Thoracic aorta (tissue), 2 donors: ENCODE results near the gene AUNIP. TPM values are rescaled to one million over a fixed set of nuclear protein-coding genes. Genes with fewer than 3 reads are reported as not detected.

Source experiments
- ATAC-seq: fragments of 150-250 bp; one replicate; pipeline ENCODE4 v1.8.0; 2017; ENCODE audit warnings: low read depth; ENCODE audit not compliant: insufficient number of reproducible peaks, low FRiP score
- DNase-seq: peaks from one replicate; pipeline ENCODE4 v3.0.0-alpha.2; 2020; ENCODE audit warnings: low spot score
- H3K27ac ChIP-seq, 2 donors: fragments of 200-600 bp; sonication (generic); 1 replicate in 1 of 2; 2 replicates in 1 of 2; pipeline ENCODE4 v1.5.1; 2016; ENCODE audit warnings: mild to moderate bottlenecking in 2 of 2, moderate library complexity in 2 of 2
- H3K27me3 ChIP-seq: fragments of 200-600 bp; sonication (generic); replicated peaks from 2 replicates; pipeline ENCODE4 v1.6.0; 2016; ENCODE audit warnings: mild to moderate bottlenecking; ENCODE audit not compliant: insufficient read depth
- H3K36me3 ChIP-seq: fragments of 200-600 bp; sonication (generic); one replicate; pipeline ENCODE4 v1.5.1; 2016
- H3K4me1 ChIP-seq, 2 donors: fragments of 200-600 bp; sonication (generic); 1 replicate in 1 of 2; 2 replicates in 1 of 2; pipeline versions ENCODE4 v1.5.1 to v1.6.0; 2016; ENCODE audit warnings: low read depth in 2 of 2, mild to moderate bottlenecking in 1 of 2; ENCODE audit not compliant: control insufficient read depth in 1 of 2
- H3K4me3 ChIP-seq: fragments of 200-600 bp; sonication (generic); 2 replicates; pipeline ENCODE4 v1.5.1; 2016; ENCODE audit warnings: mild to moderate bottlenecking
- H3K9me3 ChIP-seq: fragments of 200-600 bp; sonication (generic); 2 replicates; pipeline ENCODE4 v1.5.1; 2016
- total RNA-seq, 2 donors: library from RNA; depleted of rRNA; stranded (reverse); fragments of >200 nt; gene quantifications; one replicate each; pipeline versions ENCODE4 v1.1.0 to v1.2.3, GENCODE V29; 2016
- TF ChIP-seq, protein P1 (sequence below): fragments of 200-600 bp; sonication (generic); IDR thresholded peaks from one replicate; pipeline ENCODE4 v1.5.1; 2019; ENCODE audit warnings: antibody characterized with exemption

The AUNIP gene
- total RNA-seq, 2 donors from 2014 or later, result not detected

DNA sequence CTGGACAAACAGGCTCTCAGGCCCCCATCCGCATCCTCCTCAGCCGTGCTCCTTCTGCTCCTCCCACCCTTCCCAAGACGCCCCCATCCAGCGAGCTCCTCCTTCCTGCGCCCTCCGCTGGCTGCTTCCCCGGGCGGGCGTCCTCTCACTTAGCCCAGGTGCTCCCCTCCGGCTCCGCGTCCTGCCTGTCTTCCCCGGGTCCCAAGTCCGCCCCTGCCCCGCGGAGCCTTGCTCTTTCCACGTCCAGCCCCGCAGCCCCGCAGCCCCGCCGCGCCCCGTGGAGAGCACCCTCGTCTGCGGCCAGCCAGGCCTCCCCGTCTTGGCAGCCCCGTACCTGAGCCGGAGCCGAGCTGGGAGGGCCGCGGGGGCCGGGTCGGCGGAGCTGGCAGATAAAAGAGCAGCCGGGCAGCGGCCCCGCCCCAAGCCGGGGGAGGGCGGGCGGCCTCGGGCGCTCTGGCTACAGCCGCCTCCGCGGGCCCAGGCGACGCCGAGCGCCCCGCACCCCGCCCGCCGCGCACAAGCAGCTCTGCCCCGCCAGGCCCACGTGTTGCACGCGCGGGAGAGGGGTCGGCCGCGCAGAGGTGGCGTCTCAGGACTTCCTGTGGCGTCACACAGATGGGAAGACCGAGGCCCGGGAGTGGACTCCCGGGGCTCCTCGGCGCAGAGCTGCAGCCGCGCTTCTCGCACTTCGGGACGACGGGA, 16.0 kb upstream of the AUNIP start, which contains the start of gene PAQR7:
Gene PAQR7 (minus strand): TSS at position 555 of the 702 bp plus-strand sequence. CDS start 11,869 bp downstream, outside the sequence.
- no peaks in the 10 kb centered on the region for H3K36me3 ChIP-seq
- no peaks in the 10 kb centered on the region for H3K9me3 ChIP-seq
- H3K4me1 ChIP-seq, result peaks cover 3 to 33% of the 10 kb centered on the region in 2 donors
- peak; percentile 43 for ATAC-seq
- no peak for DNase-seq
- TF ChIP-seq, protein P1, sequence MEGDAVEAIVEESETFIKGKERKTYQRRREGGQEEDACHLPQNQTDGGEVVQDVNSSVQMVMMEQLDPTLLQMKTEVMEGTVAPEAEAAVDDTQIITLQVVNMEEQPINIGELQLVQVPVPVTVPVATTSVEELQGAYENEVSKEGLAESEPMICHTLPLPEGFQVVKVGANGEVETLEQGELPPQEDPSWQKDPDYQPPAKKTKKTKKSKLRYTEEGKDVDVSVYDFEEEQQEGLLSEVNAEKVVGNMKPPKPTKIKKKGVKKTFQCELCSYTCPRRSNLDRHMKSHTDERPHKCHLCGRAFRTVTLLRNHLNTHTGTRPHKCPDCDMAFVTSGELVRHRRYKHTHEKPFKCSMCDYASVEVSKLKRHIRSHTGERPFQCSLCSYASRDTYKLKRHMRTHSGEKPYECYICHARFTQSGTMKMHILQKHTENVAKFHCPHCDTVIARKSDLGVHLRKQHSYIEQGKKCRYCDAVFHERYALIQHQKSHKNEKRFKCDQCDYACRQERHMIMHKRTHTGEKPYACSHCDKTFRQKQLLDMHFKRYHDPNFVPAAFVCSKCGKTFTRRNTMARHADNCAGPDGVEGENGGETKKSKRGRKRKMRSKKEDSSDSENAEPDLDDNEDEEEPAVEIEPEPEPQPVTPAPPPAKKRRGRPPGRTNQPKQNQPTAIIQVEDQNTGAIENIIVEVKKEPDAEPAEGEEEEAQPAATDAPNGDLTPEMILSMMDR, result no peak
- peak within 1 kb of the TSS; percentile 64 to 79 for H3K27ac ChIP-seq
- H3K27me3 ChIP-seq, result no peaks in the 10 kb centered on the region
- H3K4me3 ChIP-seq, result peak within 1 kb of the TSS; percentile 86

DNA sequence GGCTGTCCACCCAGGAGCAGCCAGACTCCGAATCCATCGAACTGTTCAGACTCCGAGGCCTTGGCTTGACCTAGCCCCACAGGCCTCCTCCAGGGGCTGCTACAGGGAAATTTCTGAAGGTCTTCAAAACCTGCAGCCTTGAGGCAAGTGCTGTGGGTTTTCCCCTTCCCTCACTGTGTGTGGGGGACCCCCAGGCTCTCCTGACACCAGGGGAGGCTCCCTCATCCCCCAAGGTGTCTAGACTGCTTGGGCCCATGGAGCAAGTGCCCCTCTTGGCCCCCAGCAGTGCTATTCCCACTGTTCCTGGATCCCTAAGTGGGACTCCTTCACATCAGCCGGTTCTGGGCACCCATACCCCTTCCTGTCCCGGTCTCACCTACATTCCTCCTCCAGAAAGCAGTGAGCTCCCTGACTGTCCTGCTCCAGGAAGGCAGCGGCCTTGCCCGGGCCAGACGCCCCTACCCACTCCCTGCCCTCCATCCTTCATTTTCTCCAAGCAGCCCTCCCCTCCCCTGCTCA, 15.4 kb upstream of the AUNIP start:
- DNase-seq, result no peak
- Histone ChIP-seq H3K27ac (peak overlapping the region; percentile 64 to 79), H3K4me3 (peak overlapping the region; percentile 86), H3K36me3 (no peaks in the 10 kb centered on the region), H3K4me1 (peaks cover 3 to 33% of the 10 kb centered on the region in 2 donors), H3K27me3 (no peaks in the 10 kb centered on the region), H3K9me3 (no peaks in the 10 kb centered on the region)
- TF ChIP-seq, protein P1, result no peak
- ATAC-seq, result no peak

DNA sequence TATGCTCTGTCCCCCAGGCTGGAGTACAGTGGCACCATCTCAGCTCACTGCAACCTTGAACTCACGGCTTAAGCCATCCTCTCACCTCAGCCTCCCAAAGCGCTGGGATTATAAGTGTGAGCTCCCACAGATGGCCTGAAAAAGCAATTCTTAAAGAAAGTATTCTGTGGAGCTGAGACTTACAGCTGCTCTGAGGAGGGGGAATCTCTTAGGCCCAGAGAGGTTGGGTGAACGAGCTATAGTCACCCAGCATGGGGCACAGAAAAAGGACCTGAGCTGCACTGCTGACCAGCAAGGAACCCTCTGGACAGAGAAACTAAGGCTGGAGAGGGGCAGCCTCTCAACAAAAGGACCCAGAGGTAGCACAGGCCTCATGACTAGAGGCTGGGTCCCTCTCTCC, 15.0 kb upstream of the AUNIP start:
- Histone ChIP-seq H3K9me3 (no peaks in the 10 kb centered on the region), H3K27ac (peak overlapping the region in 1 of 2 donors; percentile 79), H3K27me3 (no peaks in the 10 kb centered on the region), H3K4me1 (peaks cover 3 to 33% of the 10 kb centered on the region in 2 donors), H3K4me3 (peak overlapping the region; percentile 86), H3K36me3 (no peaks in the 10 kb centered on the region)
- ATAC-seq, result no peak
- DNase-seq, result no peak
- TF ChIP-seq, protein P1, result no peak

DNA sequence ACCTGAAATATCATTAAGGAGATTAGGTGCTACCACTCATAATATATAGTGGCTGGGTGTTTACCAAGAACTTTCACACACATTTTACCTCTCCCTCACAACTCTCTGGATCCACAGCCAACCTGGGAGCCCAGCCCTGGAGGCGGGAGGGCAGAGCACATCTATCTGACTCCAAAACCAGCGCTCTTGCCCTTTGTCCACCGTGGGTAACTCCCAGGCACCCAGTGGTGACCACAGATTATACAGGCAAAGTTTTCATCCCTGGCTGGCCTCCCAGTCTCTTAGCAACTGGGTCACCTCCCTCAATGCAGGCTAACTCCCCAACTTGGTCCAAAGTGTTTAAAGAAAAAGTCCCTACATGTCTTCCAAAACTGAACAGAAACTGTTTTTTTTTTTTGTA, 13.9 kb upstream of the AUNIP start:
- TF ChIP-seq, protein P1, result no peak
- DNase-seq (no peak), ATAC-seq (no peak)
- H3K36me3 ChIP-seq, result no peaks in the 10 kb centered on the region
- H3K4me1 ChIP-seq, result peaks cover 3 to 33% of the 10 kb centered on the region in 2 donors
- no peak overlapping the region for H3K27ac ChIP-seq
- no peak overlapping the region for H3K4me3 ChIP-seq
- H3K9me3 ChIP-seq, result no peaks in the 10 kb centered on the region
- H3K27me3 ChIP-seq, result no peaks in the 10 kb centered on the region

DNA sequence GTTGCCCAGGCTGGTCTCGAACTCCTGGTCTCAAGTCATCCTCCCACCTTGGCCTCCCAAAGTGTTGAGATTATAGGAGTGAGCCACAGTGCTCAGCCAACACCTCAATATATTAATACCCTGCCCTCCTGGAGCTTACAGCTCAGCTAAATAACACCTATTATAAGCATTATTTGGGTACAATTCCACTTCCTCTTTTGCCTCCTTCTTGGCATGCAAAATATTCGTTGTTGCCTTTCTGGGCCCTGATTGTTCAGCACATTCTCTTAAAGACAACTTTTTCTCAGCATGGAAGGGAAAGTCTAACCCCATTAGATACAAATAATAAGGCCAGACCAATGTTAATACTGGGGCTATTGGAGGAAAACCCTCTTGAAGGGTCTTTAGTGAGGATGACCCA, 13.5 kb upstream of the AUNIP start:
- Histone ChIP-seq H3K4me1 (peaks cover 3 to 33% of the 10 kb centered on the region in 2 donors), H3K4me3 (no peak overlapping the region), H3K36me3 (no peaks in the 10 kb centered on the region), H3K27me3 (no peaks in the 10 kb centered on the region), H3K9me3 (no peaks in the 10 kb centered on the region), H3K27ac (no peak overlapping the region)
- TF ChIP-seq, protein P1, result no peak
- DNase-seq, result no peak
- no peak for ATAC-seq
